RWPE2 (cell line): ENCODE results near the gene PHF10.

ENCODE experiments used
- ATAC-seq: fragments of 200-7000 bp; cut with Tn5 transposase; 3 replicates; pipeline ENCODE4 v1.9.1; 2021; ENCODE audit warnings: low read depth
- DNase-seq: peaks from one replicate; pipeline ENCODE4 v3.0.0-alpha.2; 2020; ENCODE audit warnings: low spot score
- H3K27ac ChIP-seq: fragments of 450-650 bp; 2 replicates; pipeline ENCODE4 v1.5.1; 2017; ENCODE audit warnings: mild to moderate bottlenecking; ENCODE audit not compliant: poor library complexity, severe bottlenecking
- H3K27me3 ChIP-seq: fragments of 250-450 bp; sonication (Bioruptor Pico); 2 replicates; pipeline ENCODE4 v1.5.1; 2021; ENCODE audit warnings: mild to moderate bottlenecking, moderate library complexity; ENCODE audit not compliant: insufficient read depth, poor library complexity, severe bottlenecking
- H3K36me3 ChIP-seq: fragments of 250-450 bp; sonication (Bioruptor Pico); 2 replicates; pipeline ENCODE4 v1.5.1; 2020; ENCODE audit warnings: low read depth, mild to moderate bottlenecking, moderate library complexity
- H3K4me1 ChIP-seq: fragments of 250-450 bp; sonication (Bioruptor Pico); 2 replicates; pipeline ENCODE4 v1.5.1; 2021; ENCODE audit warnings: mild to moderate bottlenecking, moderate library complexity; ENCODE audit not compliant: insufficient read depth, poor library complexity, severe bottlenecking
- H3K4me3 ChIP-seq: fragments of 250-450 bp; sonication (Bioruptor Pico); 2 replicates; pipeline ENCODE4 v1.5.1; 2021; ENCODE audit warnings: mild to moderate bottlenecking, moderate library complexity; ENCODE audit not compliant: severe bottlenecking
- H3K9me3 ChIP-seq: fragments of 250-450 bp; sonication (Bioruptor Pico); 2 replicates; pipeline ENCODE4 v1.5.1; 2021; ENCODE audit warnings: mild to moderate bottlenecking, moderate library complexity; ENCODE audit not compliant: severe bottlenecking
- TF ChIP-seq, protein P1 (sequence below): fragments of 450-650 bp; IDR thresholded peaks from one replicate; pipeline ENCODE4 v1.5.1; 2017; ENCODE audit warnings: mild to moderate bottlenecking, moderate library complexity; ENCODE audit not compliant: poor library complexity, severe bottlenecking

The PHF10 gene

DNA sequence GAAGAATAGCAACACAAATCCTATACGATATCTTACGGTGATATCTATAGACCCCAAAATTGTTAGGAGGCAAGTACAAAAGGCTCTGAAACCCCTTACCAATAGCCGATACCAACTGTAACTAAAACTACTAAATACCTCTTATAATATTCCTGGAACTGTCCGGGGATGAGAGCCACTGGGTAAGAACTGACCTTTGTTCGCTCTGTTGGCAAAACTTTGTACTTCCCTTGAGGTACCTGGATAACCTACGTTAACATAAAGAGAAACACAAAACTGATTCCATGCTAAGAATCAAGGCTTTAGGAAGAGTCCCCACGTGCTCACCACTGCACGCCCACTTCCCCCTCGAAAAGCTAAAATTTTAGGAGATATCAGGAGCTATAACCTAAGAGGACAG, 9.7 kb downstream of the PHF10 start:
- Histone ChIP-seq H3K9me3 (no peaks in the 10 kb centered on the region), H3K4me3 (no peak overlapping the region), H3K27ac (no peak overlapping the region), H3K4me1 (no peaks in the 10 kb centered on the region), H3K36me3 (peaks cover 93% of the 10 kb centered on the region), H3K27me3 (no peaks in the 10 kb centered on the region)
- ATAC-seq (no peak), DNase-seq (no peak)
- TF ChIP-seq, protein P1, sequence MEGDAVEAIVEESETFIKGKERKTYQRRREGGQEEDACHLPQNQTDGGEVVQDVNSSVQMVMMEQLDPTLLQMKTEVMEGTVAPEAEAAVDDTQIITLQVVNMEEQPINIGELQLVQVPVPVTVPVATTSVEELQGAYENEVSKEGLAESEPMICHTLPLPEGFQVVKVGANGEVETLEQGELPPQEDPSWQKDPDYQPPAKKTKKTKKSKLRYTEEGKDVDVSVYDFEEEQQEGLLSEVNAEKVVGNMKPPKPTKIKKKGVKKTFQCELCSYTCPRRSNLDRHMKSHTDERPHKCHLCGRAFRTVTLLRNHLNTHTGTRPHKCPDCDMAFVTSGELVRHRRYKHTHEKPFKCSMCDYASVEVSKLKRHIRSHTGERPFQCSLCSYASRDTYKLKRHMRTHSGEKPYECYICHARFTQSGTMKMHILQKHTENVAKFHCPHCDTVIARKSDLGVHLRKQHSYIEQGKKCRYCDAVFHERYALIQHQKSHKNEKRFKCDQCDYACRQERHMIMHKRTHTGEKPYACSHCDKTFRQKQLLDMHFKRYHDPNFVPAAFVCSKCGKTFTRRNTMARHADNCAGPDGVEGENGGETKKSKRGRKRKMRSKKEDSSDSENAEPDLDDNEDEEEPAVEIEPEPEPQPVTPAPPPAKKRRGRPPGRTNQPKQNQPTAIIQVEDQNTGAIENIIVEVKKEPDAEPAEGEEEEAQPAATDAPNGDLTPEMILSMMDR, result no peak

DNA sequence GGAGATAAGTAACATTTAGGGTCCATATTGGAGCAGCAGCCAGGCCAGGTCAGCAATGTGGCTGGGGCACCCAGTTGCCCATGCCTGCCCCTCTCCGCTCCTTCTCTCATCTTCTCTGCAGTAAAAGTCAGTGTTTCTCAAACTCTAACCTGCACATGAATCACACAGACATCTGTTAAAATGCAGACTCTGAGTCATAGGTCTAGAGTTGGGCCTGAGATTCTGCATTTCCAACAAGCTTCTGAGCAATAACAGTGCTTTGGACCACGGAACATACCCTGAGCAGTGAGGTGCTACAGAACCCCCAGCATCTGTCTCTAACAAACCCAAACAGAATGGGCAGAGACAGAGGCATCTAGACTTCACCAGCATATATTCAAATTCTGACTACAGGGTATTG, 10.1 kb downstream of the PHF10 start:
- TF ChIP-seq, protein P1, result no peak
- DNase-seq (no peak), ATAC-seq (no peak)
- Histone ChIP-seq H3K4me3 (no peak overlapping the region), H3K27ac (no peak overlapping the region), H3K9me3 (no peaks in the 10 kb centered on the region), H3K36me3 (peaks cover 92% of the 10 kb centered on the region), H3K27me3 (no peaks in the 10 kb centered on the region), H3K4me1 (no peaks in the 10 kb centered on the region)

DNA sequence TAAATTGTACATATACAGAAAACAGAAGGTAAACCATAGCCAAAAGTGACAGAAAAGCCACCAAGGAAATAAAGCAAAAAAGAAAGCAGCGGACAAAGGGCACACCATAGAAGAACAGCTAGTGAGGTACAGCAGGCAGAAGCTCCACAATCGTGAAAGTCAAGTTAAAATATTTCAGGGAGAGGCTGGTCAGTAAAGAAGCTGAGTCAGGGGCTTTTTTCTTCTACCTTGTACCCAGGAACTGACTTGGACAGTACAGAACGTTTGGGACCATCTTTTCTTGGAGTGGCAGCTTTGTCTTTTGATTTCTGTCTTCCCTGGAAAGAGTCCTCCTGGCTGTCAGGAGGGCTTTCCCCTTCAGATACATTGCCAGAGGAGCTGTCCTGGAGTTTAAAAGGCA, 14.3 kb downstream of the PHF10 start:
- no peaks in the 10 kb centered on the region for H3K4me1 ChIP-seq
- H3K36me3 ChIP-seq, result peaks cover 72% of the 10 kb centered on the region

DNA sequence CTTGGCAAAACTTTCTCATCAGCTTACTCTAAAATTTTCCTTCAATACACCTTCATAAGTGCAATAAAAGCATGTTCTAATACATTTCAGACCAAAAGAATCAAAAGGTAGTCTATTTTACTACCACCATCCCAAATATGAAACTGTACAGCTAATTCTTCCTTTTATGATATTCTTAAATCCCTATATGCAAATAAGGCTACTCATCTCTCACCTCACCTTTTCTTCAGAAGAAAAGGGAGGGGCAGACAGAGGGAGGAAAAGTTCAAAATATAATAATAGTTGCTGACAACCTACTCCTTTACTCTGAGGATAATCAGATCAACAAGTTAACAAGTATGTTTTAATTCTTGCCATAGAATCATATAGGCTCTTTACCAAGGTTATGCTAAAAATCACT, 15.0 kb downstream of the PHF10 start:
- H3K4me3 ChIP-seq, result no peak overlapping the region
- peaks cover 3% of the 10 kb centered on the region for H3K4me1 ChIP-seq
- peaks cover 72% of the 10 kb centered on the region for H3K36me3 ChIP-seq
- no peaks in the 10 kb centered on the region for H3K27me3 ChIP-seq
- TF ChIP-seq, protein P1, result no peak
- ATAC-seq, result no peak
- H3K9me3 ChIP-seq, result no peaks in the 10 kb centered on the region
- no peak overlapping the region for H3K27ac ChIP-seq
- no peak for DNase-seq

More for the DNA sequence above, 14.3 kb downstream of the PHF10 start:
- ATAC-seq, result no peak
- H3K4me3 ChIP-seq, result no peak overlapping the region
- TF ChIP-seq, protein P1, result no peak
- H3K9me3 ChIP-seq, result no peaks in the 10 kb centered on the region
- no peak overlapping the region for H3K27ac ChIP-seq
- H3K27me3 ChIP-seq, result no peaks in the 10 kb centered on the region
- DNase-seq, result no peak

DNA sequence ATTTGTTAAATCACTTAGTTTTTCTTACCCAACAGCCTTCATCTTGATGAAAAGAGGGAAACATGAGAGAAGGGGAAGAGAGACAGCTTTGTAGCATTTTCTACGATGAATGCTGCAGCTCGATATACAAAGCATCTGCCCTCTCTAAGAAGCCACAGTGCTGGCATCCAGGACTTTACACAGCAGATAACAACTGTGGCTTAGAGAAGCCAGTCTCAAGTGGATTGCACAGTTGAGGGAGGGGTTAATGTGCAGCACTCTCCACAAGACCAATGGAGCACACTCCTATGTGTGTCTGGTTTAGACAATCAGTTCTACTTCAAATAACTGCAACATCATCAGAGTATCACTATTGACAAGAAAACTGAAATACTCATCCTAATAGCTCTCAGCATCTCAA, 16.5 kb downstream of the PHF10 start:
- TF ChIP-seq, protein P1, result no peak
- Histone ChIP-seq H3K27ac (no peak overlapping the region), H3K4me3 (no peak overlapping the region), H3K27me3 (no peaks in the 10 kb centered on the region), H3K36me3 (peaks cover 76% of the 10 kb centered on the region), H3K9me3 (no peaks in the 10 kb centered on the region), H3K4me1 (peaks cover 15% of the 10 kb centered on the region)
- ATAC-seq (no peak), DNase-seq (no peak)
